Astrocyte (in vitro differentiated cells and primary cell): Measurements from ENCODE around the gene PLXNC1. TPM values are rescaled to one million over a fixed set of nuclear protein-coding genes. Genes with fewer than 3 reads are reported as not detected.

ENCODE experiments used
- DNase-seq: peaks from one replicate; pipeline ENCODE4 v3.0.0-alpha.2; 2010; ENCODE audit warnings: low read depth
- FAIRE-seq: peaks from 2 replicates; lab custom pipeline; 2011; peaks lifted over from hg19 to GRCh38; lab: Jason Lieb, UNC
- H2AFZ ChIP-seq: 2 replicates; pipeline ENCODE4 v1.6.0; 2012; ENCODE audit warnings: low read depth, low read length, inconsistent platforms
- H3K27ac ChIP-seq: 2 replicates; pipeline ENCODE4 v1.5.1; 2011; ENCODE audit warnings: low read depth, low read length, inconsistent platforms
- H3K27me3 ChIP-seq: 2 replicates; pipeline ENCODE4 v1.6.0; 2011; ENCODE audit warnings: low read length, inconsistent platforms; ENCODE audit not compliant: insufficient read depth
- H3K36me3 ChIP-seq: 2 replicates; pipeline ENCODE4 v1.5.1; 2011; ENCODE audit warnings: low read length, inconsistent platforms; ENCODE audit not compliant: insufficient read depth
- H3K4me1 ChIP-seq: 2 replicates; pipeline ENCODE4 v1.5.1; 2011; ENCODE audit warnings: low read length, inconsistent platforms; ENCODE audit not compliant: insufficient read depth
- H3K4me2 ChIP-seq: 2 replicates; pipeline ENCODE4 v1.6.0; 2012; ENCODE audit warnings: low read length, inconsistent platforms
- H3K4me3 ChIP-seq: 2 replicates; pipeline ENCODE4 v1.5.1; 2011; ENCODE audit warnings: low read depth, mild to moderate bottlenecking, low read length, inconsistent platforms; ENCODE audit not compliant: insufficient read depth
- H3K79me2 ChIP-seq: 2 replicates; pipeline ENCODE4 v1.6.0; 2012; ENCODE audit warnings: mild to moderate bottlenecking, low read length, inconsistent platforms; ENCODE audit not compliant: insufficient read depth
- H3K9ac ChIP-seq: 2 replicates; pipeline ENCODE4 v1.6.0; 2012; ENCODE audit warnings: mild to moderate bottlenecking, low read length, inconsistent platforms
- H3K9me3 ChIP-seq: 2 replicates; pipeline ENCODE4 v1.5.1; 2012; ENCODE audit warnings: low read depth, mild to moderate bottlenecking, low read length, inconsistent platforms; ENCODE audit not compliant: insufficient read depth
- H4K20me1 ChIP-seq: 2 replicates; pipeline ENCODE4 v1.6.0; 2012; ENCODE audit warnings: low read length, inconsistent platforms; ENCODE audit not compliant: insufficient read depth
- H3K27ac Mint-ChIP-seq: one replicate; pipeline ENCODE4 v1.8.0; 2021; ENCODE audit warnings: mild to moderate bottlenecking, mixed read lengths; ENCODE audit not compliant: unreplicated experiment
- H3K27me3 Mint-ChIP-seq: one replicate; pipeline ENCODE4 v1.8.0; 2021; ENCODE audit warnings: low read depth, mixed read lengths; ENCODE audit not compliant: unreplicated experiment
- H3K36me3 Mint-ChIP-seq: one replicate; pipeline ENCODE4 v1.8.0; 2021; ENCODE audit warnings: low read depth, mixed read lengths; ENCODE audit not compliant: unreplicated experiment
- H3K4me1 Mint-ChIP-seq: one replicate; pipeline ENCODE4 v1.8.0; 2021; ENCODE audit warnings: low read depth, mixed read lengths; ENCODE audit not compliant: unreplicated experiment
- H3K4me3 Mint-ChIP-seq: one replicate; pipeline ENCODE4 v1.8.0; 2021; ENCODE audit warnings: mild to moderate bottlenecking, moderate library complexity, mixed read lengths; ENCODE audit not compliant: unreplicated experiment
- H3K9me3 Mint-ChIP-seq: one replicate; pipeline ENCODE4 v1.8.0; 2021; ENCODE audit warnings: mild to moderate bottlenecking, mixed read lengths; ENCODE audit not compliant: unreplicated experiment
- EZH2 ChIP-seq: IDR thresholded peaks from 2 replicates; pipeline ENCODE4 v1.6.1; 2012; ENCODE audit warnings: mild to moderate bottlenecking, low read length, inconsistent platforms; ENCODE audit not compliant: insufficient read depth
- total RNA-seq: library from RNA; stranded (reverse); gene quantifications from 2 replicates; pipeline ENCODE4 v1.2.1, GENCODE V29; 2021
- TF ChIP-seq, protein P1 (sequence below): IDR thresholded peaks from 2 replicates; pipeline ENCODE4 v1.5.1; 2011; ENCODE audit warnings: low read depth, mild to moderate bottlenecking, inconsistent platforms, low read length, moderate library complexity; ENCODE audit not compliant: insufficient read depth

PLXNC1 gene
- total RNA-seq, 1 donor from 2014 or later: 6.9 TPM

- Mint-ChIP-seq H3K4me3 (no peak overlapping the region), H3K4me1 (peaks cover 17% of the 10 kb centered on the region), H3K27me3 (no peaks in the 10 kb centered on the region), H3K27ac (no peak overlapping the region), H3K9me3 (peaks cover under 1% of the 10 kb centered on the region), H3K36me3 (no peaks in the 10 kb centered on the region)
- Histone ChIP-seq H3K79me2 (no peaks in the 10 kb centered on the region), H3K27ac (no peak overlapping the region), H3K4me1 (no peaks in the 10 kb centered on the region), H4K20me1 (no peaks in the 10 kb centered on the region), H3K4me3 (no peak overlapping the region), H3K36me3 (no peaks in the 10 kb centered on the region), H3K9me3 (no peaks in the 10 kb centered on the region), H3K27me3 (peaks cover 14% of the 10 kb centered on the region), H2AFZ (no peak overlapping the region), H3K4me2 (no peak overlapping the region), H3K9ac (no peak overlapping the region)
- FAIRE-seq: no peak
- TF ChIP-seq, protein P1, sequence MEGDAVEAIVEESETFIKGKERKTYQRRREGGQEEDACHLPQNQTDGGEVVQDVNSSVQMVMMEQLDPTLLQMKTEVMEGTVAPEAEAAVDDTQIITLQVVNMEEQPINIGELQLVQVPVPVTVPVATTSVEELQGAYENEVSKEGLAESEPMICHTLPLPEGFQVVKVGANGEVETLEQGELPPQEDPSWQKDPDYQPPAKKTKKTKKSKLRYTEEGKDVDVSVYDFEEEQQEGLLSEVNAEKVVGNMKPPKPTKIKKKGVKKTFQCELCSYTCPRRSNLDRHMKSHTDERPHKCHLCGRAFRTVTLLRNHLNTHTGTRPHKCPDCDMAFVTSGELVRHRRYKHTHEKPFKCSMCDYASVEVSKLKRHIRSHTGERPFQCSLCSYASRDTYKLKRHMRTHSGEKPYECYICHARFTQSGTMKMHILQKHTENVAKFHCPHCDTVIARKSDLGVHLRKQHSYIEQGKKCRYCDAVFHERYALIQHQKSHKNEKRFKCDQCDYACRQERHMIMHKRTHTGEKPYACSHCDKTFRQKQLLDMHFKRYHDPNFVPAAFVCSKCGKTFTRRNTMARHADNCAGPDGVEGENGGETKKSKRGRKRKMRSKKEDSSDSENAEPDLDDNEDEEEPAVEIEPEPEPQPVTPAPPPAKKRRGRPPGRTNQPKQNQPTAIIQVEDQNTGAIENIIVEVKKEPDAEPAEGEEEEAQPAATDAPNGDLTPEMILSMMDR: no peak
- TF ChIP-seq EZH2: no peak
- DNase-seq: no peak
These were observed 101.8 kb downstream of the PLXNC1 start for GRCh38 chr12:94250130-94250529.

DNA sequence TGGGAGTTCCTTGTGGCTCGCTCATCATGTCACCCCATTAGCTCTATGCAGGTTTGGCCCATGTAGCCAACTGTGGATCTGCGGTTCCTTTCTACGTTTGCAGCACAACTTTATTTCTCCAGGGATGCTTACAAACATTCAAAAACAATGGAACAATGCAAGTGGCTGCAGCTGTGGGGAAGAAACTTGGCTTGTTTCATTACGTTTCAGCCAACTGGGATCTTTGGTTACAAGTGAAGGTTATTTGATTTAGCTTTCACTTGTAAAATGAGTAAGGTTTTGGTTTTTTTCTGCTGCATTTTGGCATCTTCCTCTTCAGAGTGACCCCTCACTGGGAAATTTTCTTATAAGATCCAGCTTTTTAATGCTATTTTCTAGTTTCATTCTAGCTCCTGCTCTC, 105.9 kb downstream of the PLXNC1 start:
- TF ChIP-seq, protein P1: no peak
- TF ChIP-seq EZH2: no peak
- Histone ChIP-seq H3K9me3 (no peaks in the 10 kb centered on the region), H3K4me3 (no peak overlapping the region), H3K27me3 (peaks cover 10% of the 10 kb centered on the region), H3K4me2 (no peak overlapping the region), H3K9ac (no peak overlapping the region), H3K27ac (no peak overlapping the region), H3K79me2 (no peaks in the 10 kb centered on the region), H2AFZ (no peak overlapping the region), H4K20me1 (no peaks in the 10 kb centered on the region), H3K4me1 (no peaks in the 10 kb centered on the region), H3K36me3 (no peaks in the 10 kb centered on the region)
- Mint-ChIP-seq H3K4me3 (no peak overlapping the region), H3K4me1 (no peaks in the 10 kb centered on the region), H3K9me3 (no peaks in the 10 kb centered on the region), H3K27me3 (no peaks in the 10 kb centered on the region), H3K27ac (no peak overlapping the region), H3K36me3 (peaks cover 4% of the 10 kb centered on the region)
- no peak for DNase-seq
- FAIRE-seq: no peak

GRCh38 chr12:94255006-94255405, 106.6 kb downstream of the PLXNC1 start:
- H3K4me3 ChIP-seq: no peak overlapping the region
- no peak for DNase-seq

More at GRCh38 chr12:94255006-94255405, 106.6 kb downstream of the PLXNC1 start:
- Mint-ChIP-seq H3K4me3 (no peak overlapping the region), H3K27ac (no peak overlapping the region), H3K4me1 (no peaks in the 10 kb centered on the region), H3K27me3 (no peaks in the 10 kb centered on the region), H3K36me3 (peaks cover 4% of the 10 kb centered on the region), H3K9me3 (no peaks in the 10 kb centered on the region)
- peaks cover 10% of the 10 kb centered on the region for H3K27me3 ChIP-seq
- TF ChIP-seq, protein P1: no peak
- TF ChIP-seq EZH2: no peak
- FAIRE-seq: no peak
- H2AFZ ChIP-seq: no peak overlapping the region
- no peaks in the 10 kb centered on the region for H3K4me1 ChIP-seq
- H3K36me3 ChIP-seq: no peaks in the 10 kb centered on the region
- H3K79me2 ChIP-seq: no peaks in the 10 kb centered on the region
- no peak overlapping the region for H3K4me2 ChIP-seq
- no peak overlapping the region for H3K27ac ChIP-seq
- H3K9me3 ChIP-seq: no peaks in the 10 kb centered on the region
- H4K20me1 ChIP-seq: no peaks in the 10 kb centered on the region
- H3K9ac ChIP-seq: no peak overlapping the region
